CD4-positive, alpha-beta T cell (primary cell): Measurements from ENCODE around the gene TMEM8B. TPM values are rescaled to one million over a fixed set of nuclear protein-coding genes. Genes with fewer than 3 reads are reported as not detected.

Source experiments
- ATAC-seq: fragments of 200-7000 bp; cut with Tn5 transposase; one replicate; pipeline ENCODE4 v1.10.0; 2022; ENCODE audit warnings: mild to moderate bottlenecking; ENCODE audit not compliant: poor library complexity
- CTCF ChIA-PET: fragments of 350-600 bp; sonication (Branson Sonifier 250); formaldehyde crosslinking; loops from one replicate; lab custom pipeline; 2021; ENCODE audit warnings: antibody characterized with exemption, inconsistent platforms; lab: Charles Lee
- POLR2A ChIA-PET: fragments of 350-600 bp; sonication (Branson Sonifier 250); formaldehyde crosslinking; loops from one replicate; lab custom pipeline; 2021; ENCODE audit warnings: antibody characterized with exemption, inconsistent platforms; lab: Charles Lee
- DNase-seq, 14 experiments: peaks; one replicate each; pipeline ENCODE4 v3.0.0-alpha.2; 2013 to 2020; ENCODE audit warnings: mixed read lengths in 2 of 14
- H3K27ac ChIP-seq, 2 donors: one replicate each; pipeline versions ENCODE4 v1.5.1 to v1.7.0; 2013; ENCODE audit warnings: low read length in 2 of 2, low read depth in 1 of 2, mild to moderate bottlenecking in 1 of 2
- H3K27me3 ChIP-seq, 2 experiments: 1 replicate in 1 of 2; 2 replicates in 1 of 2; pipeline versions ENCODE4 v1.6.1 to v1.7.0; 2013; ENCODE audit warnings: low read length in 2 of 2, control low read depth in 1 of 2, mild to moderate bottlenecking in 1 of 2, moderate library complexity in 1 of 2; ENCODE audit not compliant: insufficient read depth in 2 of 2, control insufficient read depth in 1 of 2
- H3K36me3 ChIP-seq: one replicate; pipeline ENCODE4 v1.6.1; 2013; ENCODE audit warnings: low read length, control low read depth; ENCODE audit not compliant: insufficient read depth
- H3K4me1 ChIP-seq: one replicate; pipeline ENCODE4 v1.6.1; 2013; ENCODE audit warnings: low read length, control low read depth; ENCODE audit not compliant: insufficient read depth
- H3K4me3 ChIP-seq: one replicate; pipeline ENCODE4 v1.5.1; 2013; ENCODE audit warnings: mild to moderate bottlenecking, low read length, moderate library complexity
- H3K9me3 ChIP-seq, 2 experiments: 1 replicate in 1 of 2; 2 replicates in 1 of 2; pipeline versions ENCODE4 v1.6.1 to v1.7.0; 2013; ENCODE audit warnings: low read length in 2 of 2, mild to moderate bottlenecking in 2 of 2, control low read depth in 1 of 2, moderate library complexity in 1 of 2; ENCODE audit not compliant: control insufficient read depth in 1 of 2, insufficient read depth in 1 of 2
- H3K27ac Mint-ChIP-seq: one replicate; pipeline ENCODE4 v1.8.0; 2020; ENCODE audit warnings: mixed read lengths
- H3K27me3 Mint-ChIP-seq: one replicate; pipeline ENCODE4 v1.8.0; 2021; ENCODE audit warnings: mixed read lengths
- H3K36me3 Mint-ChIP-seq: one replicate; pipeline ENCODE4 v1.8.0; 2021; ENCODE audit warnings: low read depth, mixed read lengths
- H3K4me1 Mint-ChIP-seq: one replicate; pipeline ENCODE4 v1.8.0; 2021; ENCODE audit warnings: low read depth, mixed read lengths
- H3K4me3 Mint-ChIP-seq: one replicate; pipeline ENCODE4 v1.8.0; 2020; ENCODE audit warnings: mild to moderate bottlenecking, mixed read lengths
- H3K9me3 Mint-ChIP-seq: one replicate; pipeline ENCODE4 v1.8.0; 2020; ENCODE audit warnings: mixed read lengths
- CTCF ChIP-seq: fragments of 200-600 bp; IDR thresholded peaks from one replicate; pipeline ENCODE4 v1.8.0; 2022; ENCODE audit warnings: antibody characterized with exemption, mild to moderate bottlenecking
- intact Hi-C, 2 experiments: fragments of 100-400 bp; cut with DNase I in 1 of 2; cut with micrococcal nuclease in 1 of 2; formaldehyde crosslinking; loops; one replicate each; pipeline versions ENCODE4 v1.15.1 to v1.9.0; 2023 to 2025; cut with DNase I, micrococcal nuclease
- total RNA-seq, 174 experiments: library from RNA in 2 of 174; stranded (reverse) in 2 of 174; gene quantifications; one replicate each; pipeline ENCODE4 v1.2.3 and lab custom pipeline; 2021 to 2026

Gene TMEM8B
- total RNA-seq, 2 experiments from 2014 or later = 8.9 to 9.6 TPM

DNA sequence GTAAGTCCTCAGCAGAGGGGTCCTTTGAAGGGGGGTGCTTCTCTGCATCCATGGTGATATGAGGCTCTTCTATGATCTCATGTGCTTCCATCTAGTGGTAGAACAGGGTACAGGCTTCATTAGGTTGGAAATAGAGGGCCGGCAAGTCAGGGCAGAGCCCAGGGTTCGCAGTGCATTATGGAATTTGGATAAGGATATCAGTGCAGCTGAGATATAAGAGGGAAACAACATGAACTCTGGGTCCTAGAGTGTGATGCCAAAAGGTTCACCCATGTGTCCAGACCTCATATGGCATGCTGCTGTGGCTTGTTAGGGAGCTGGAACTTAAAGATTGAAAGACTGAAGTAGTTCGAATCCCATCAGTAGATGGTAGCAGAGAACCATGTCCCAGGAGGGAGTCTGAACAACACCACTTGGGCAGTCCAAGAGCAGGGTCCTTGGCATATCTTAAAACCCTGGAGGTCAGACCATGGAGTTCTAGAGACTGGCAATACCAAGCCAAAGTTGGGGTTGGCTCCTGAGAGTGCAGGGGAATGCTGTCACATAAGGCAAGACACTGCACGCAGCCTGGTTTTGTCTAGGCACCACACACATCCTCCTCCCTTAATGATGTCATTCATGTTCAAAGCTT, 2.8 kb upstream of the TMEM8B start:
- Histone ChIP-seq H3K36me3 (no peaks in the 10 kb centered on the region), H3K9me3 (no peaks in the 10 kb centered on the region), H3K27me3 (no peaks in the 10 kb centered on the region), H3K27ac (no peak overlapping the region), H3K4me1 (peaks cover 25% of the 10 kb centered on the region), H3K4me3 (no peak overlapping the region)
- intact Hi-C loops = loop anchor here (1.0 to 5.0 kb wide), 4 partner anchors 36 to 219 kb away; partner anchors contain the start of genes CCDC107 (in 1 of the 2), RMRP (in 1 of the 2) and TESK1 (in 1 of the 2)
- Mint-ChIP-seq H3K4me3 (peak overlapping the region; percentile 78), H3K9me3 (no peaks in the 10 kb centered on the region), H3K4me1 (peaks cover 34% of the 10 kb centered on the region), H3K27ac (peak overlapping the region; percentile 12), H3K27me3 (no peaks in the 10 kb centered on the region), H3K36me3 (no peaks in the 10 kb centered on the region)
- TF ChIP-seq CTCF = peak; percentile 75
- DNase-seq = peak in 5 of 14 experiments; percentile 25 to 78 (median 63)
- ATAC-seq = peak; percentile 42
- ChIA-PET POLR2A (interaction anchor here (0.6 to 2.1 kb wide), 3 partner anchors 12 to 56 kb away, joined by 3 to 10 read pairs (median 5); partner anchors contain the start of genes HINT2 and SPAG8), CTCF (interaction anchor here (0.8 to 2.1 kb wide), 13 partner anchors 9 to 134 kb away, joined by 3 to 12 read pairs (median 5); partner anchors contain the start of genes HINT2 and SPAG8)

DNA sequence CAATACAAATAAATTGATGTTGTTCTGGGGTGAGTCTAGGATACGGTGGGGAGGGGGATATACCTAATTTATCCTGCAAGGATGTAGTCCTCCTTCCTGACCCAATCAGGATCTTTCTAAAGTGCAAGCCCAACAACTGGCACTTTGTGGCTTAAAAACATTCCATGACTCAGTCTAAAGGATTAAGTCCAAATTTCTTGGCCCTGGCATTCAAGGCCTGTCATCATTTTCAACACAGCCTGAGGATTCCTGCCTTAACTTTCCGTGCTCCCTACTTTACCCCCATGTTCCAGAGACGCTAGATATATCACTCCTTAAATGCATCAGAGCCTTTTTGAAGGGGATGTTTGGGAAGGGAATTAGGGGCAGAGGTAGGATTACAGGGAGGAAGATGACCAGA, 1.5 kb upstream of the TMEM8B start:
- H3K27ac ChIP-seq = no peak overlapping the region
- no peak overlapping the region for H3K4me3 ChIP-seq
- no peaks in the 10 kb centered on the region for H3K36me3 Mint-ChIP-seq
- no peak for TF ChIP-seq CTCF
- H3K36me3 ChIP-seq = no peaks in the 10 kb centered on the region
- ATAC-seq = no peak
- POLR2A ChIA-PET = no interaction called here
- H3K9me3 Mint-ChIP-seq = no peaks in the 10 kb centered on the region
- no peaks in the 10 kb centered on the region for H3K9me3 ChIP-seq
- peaks cover 36% of the 10 kb centered on the region for H3K4me1 Mint-ChIP-seq
- CTCF ChIA-PET = no interaction called here
- intact Hi-C loops = loop anchor here (5.0 kb wide), 3 partner anchors 55 to 220 kb away; partner anchors contain the start of genes CCDC107 (in 1 of the 2), RMRP (in 1 of the 2) and TESK1 (in 1 of the 2)
- H3K4me1 ChIP-seq = peaks cover 25% of the 10 kb centered on the region
- peak overlapping the region; percentile 68 for H3K4me3 Mint-ChIP-seq
- H3K27me3 Mint-ChIP-seq = no peaks in the 10 kb centered on the region
- DNase-seq = no peak
- no peaks in the 10 kb centered on the region for H3K27me3 ChIP-seq
- H3K27ac Mint-ChIP-seq = no peak overlapping the region

GRCh38 chr9:35828716-35829083, 328 bp upstream of the TMEM8B start, which contains the start of gene FAM221B:
FAM221B (minus strand) TSS chr9:35828732; CDS start chr9:35826161, 2,571 bp downstream.
- peaks cover 39% of the 10 kb centered on the region for H3K4me1 Mint-ChIP-seq
- intact Hi-C loops = loop anchor here (1.0 to 5.0 kb wide), 6 partner anchors 13 to 221 kb away; partner anchors contain the start of genes CCDC107 (in 1 of the 2), HINT2 (in 1 of the 2), RMRP (in 1 of the 2) and SPAG8 (in 1 of the 2)
- H3K4me3 Mint-ChIP-seq = peak within 1 kb of the TSS; percentile 97
- no peak for ATAC-seq
- H3K27me3 ChIP-seq = no peaks in the 10 kb centered on the region
- TF ChIP-seq CTCF = no peak
- H3K27ac ChIP-seq = peak within 1 kb of the TSS; percentile 44 to 47
- peak in 7 of 14 experiments; percentile 11 to 42 (median 15) for DNase-seq
- H3K27me3 Mint-ChIP-seq = no peaks in the 10 kb centered on the region
- no peaks in the 10 kb centered on the region for H3K9me3 ChIP-seq
- peak within 1 kb of the TSS; percentile 83 for H3K27ac Mint-ChIP-seq
- ChIA-PET CTCF (interaction anchor here (1.0 to 1.8 kb wide), 3 partner anchors 38 to 182 kb away, joined by 3 to 7 read pairs (median 5); no protein-coding TSS in a partner anchor), POLR2A (interaction anchor here (1.0 to 1.8 kb wide), 4 partner anchors 11 to 17 kb away, joined by 3 to 14 read pairs (median 6); partner anchors contain the start of genes HINT2 and SPAG8)
- no peaks in the 10 kb centered on the region for H3K36me3 Mint-ChIP-seq
- H3K4me1 ChIP-seq = peaks cover 32% of the 10 kb centered on the region
- no peaks in the 10 kb centered on the region for H3K9me3 Mint-ChIP-seq
- peak within 1 kb of the TSS; percentile 92 for H3K4me3 ChIP-seq
- H3K36me3 ChIP-seq = no peaks in the 10 kb centered on the region
